SK-N-MC (cell line): Measurements from ENCODE around the gene ELMO1.

Source experiments
- DNase-seq: peaks from one replicate; pipeline ENCODE4 v3.0.0-alpha.2; 2011; ENCODE audit warnings: low read depth, low spot score
- H3K27ac ChIP-seq: fragments of 200-600 bp; sonication (generic); 2 replicates; pipeline ENCODE4 v1.5.1; 2016; ENCODE audit warnings: mixed run types
- H3K36me3 ChIP-seq: fragments of 200-600 bp; sonication (generic); 2 replicates; pipeline ENCODE4 v1.6.1; 2017; ENCODE audit warnings: antibody characterized with exemption, low read length, mixed read lengths; ENCODE audit not compliant: insufficient read depth
- H3K4me3 ChIP-seq: fragments of 200-600 bp; sonication (generic); 2 replicates; pipeline ENCODE4 v1.5.1; 2016
- H3K9ac ChIP-seq: fragments of 200-600 bp; sonication (generic); 2 replicates; pipeline ENCODE4 v1.8.0; 2017; ENCODE audit warnings: mixed run types, mixed read lengths; ENCODE audit not compliant: insufficient read length
- H3K9me3 ChIP-seq: fragments of 200-600 bp; sonication (generic); 2 replicates; pipeline ENCODE4 v1.6.1; 2017; ENCODE audit warnings: low read depth, mild to moderate bottlenecking, antibody characterized with exemption, low read length, moderate library complexity, mixed read lengths
- EZH2 ChIP-seq: fragments of 200-600 bp; sonication (generic); IDR thresholded peaks from one replicate; pipeline ENCODE4 v1.6.1; 2017; ENCODE audit warnings: antibody characterized with exemption
- FOXP2 ChIP-seq: optimal IDR thresholded peaks from 2 replicates; pipeline ENCODE3; 2011; ENCODE audit warnings: mild to moderate bottlenecking, moderate library complexity; ENCODE audit not compliant: insufficient read depth; ENCODE audit errors: extremely low read length, control extremely low read depth
- POLR2AphosphoS5 ChIP-seq: IDR thresholded peaks from 2 replicates; pipeline ENCODE4 v1.6.1; 2012; ENCODE audit warnings: mild to moderate bottlenecking, low read depth, low read length, borderline replicate concordance

Gene ELMO1

DNA sequence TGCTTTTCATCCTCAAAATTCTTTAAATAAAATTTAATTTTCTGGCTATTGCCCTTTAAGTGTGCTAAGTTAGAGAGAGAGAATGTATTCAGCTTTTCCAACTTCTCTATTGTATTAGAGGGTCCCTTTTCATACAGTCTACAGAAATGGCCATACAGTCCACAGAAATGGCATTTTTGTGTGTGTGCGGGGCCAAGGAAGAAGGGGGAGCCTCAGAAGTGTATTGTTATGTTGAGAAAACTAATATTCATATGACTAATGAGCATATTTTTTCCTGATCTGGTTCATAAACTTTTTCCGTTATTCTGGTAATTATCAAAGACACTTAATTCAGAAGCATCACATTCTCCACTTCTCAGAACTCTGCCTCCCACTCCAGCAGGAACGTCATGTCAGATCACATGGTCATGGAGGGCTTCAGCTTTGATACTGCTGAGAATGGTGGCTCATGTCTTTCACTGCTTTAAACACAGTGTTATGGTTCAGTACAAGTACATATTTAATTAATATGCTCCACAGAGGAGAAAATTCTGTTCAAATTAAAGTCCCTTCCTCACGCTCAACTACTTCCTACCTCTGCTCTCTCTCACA is 37.1 kb downstream of the ELMO1 start:
- no peak for TF ChIP-seq FOXP2
- TF ChIP-seq POLR2AphosphoS5, result no peak
- no peak for TF ChIP-seq EZH2
- H3K9ac ChIP-seq, result no peak overlapping the region
- H3K9me3 ChIP-seq, result no peaks in the 10 kb centered on the region

DNA sequence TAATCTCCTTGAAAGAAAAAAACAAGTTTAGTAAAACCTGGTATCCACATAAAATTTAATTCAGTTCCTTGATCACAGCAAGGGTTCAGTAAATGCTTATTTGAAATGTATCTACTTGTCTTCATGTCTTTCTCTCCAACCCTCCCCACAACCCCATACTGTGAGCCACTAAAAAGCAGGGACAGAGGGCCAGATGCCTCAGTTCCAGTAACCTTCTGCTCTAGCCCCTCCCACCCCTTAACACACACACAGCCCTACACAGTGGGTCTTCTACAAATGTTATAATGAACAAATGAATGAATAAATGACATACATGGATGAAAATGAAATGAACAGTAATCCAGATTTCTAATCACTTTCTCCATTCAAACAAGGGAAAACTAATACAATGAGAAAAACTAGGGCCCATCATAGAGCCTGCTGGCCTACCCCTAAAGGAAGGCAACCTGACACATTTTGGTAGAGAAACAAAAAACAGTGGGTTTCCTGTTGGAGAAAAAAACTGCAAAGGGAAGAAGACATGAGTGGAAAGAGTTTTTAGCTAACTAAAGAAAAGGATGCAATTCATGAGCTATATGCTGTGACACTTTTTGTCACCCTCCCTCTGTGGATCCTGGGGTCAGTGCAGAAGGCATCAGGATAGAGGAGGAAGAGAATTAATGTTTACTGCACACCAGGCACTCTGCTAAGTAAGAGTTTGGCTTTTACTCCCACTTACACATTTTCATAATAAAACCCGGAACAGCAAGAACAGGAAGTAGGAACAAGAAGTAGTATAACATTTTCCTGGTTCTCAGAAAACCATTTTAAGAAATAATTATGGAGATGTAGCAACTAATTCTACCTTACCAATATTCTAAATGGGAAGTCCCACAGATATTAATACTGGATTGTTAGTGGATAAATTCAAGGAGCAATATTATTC is 38.1 kb downstream of the ELMO1 start:
- no peaks in the 10 kb centered on the region for H3K36me3 ChIP-seq
- H3K27ac ChIP-seq, result no peak overlapping the region
- no peak overlapping the region for H3K9ac ChIP-seq
- no peak overlapping the region for H3K4me3 ChIP-seq
- no peak for DNase-seq
- TF ChIP-seq EZH2 (no peak), POLR2AphosphoS5 (no peak), FOXP2 (no peak)
- H3K9me3 ChIP-seq, result no peaks in the 10 kb centered on the region

More for the DNA sequence above, 37.1 kb downstream of the ELMO1 start:
- Histone ChIP-seq H3K4me3 (no peak overlapping the region), H3K27ac (no peak overlapping the region), H3K36me3 (no peaks in the 10 kb centered on the region)
- no peak for DNase-seq

DNA sequence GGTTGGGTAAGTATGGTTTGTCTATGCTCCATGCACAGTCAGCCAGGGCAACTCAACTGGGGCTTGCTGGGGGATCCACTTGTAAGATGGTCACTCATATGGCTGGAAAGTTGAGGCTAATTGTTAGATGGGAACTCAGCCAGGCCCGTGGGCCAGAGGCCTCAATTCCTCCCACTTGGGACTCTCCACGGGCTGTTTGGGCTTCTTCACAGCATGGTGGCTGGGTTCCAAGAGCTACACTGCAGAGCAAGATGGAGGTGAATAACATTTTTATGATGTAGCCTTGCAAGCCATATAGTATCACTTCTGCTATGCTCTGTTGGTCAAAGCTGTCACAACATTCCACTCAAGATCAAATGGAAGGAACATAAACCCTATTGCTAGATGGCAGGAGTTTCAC is 39.2 kb downstream of the ELMO1 start:
- no peaks in the 10 kb centered on the region for H3K36me3 ChIP-seq
- no peaks in the 10 kb centered on the region for H3K9me3 ChIP-seq
- TF ChIP-seq POLR2AphosphoS5, result no peak
- TF ChIP-seq EZH2, result no peak
- TF ChIP-seq FOXP2, result no peak
- H3K4me3 ChIP-seq, result no peak overlapping the region
- no peak for DNase-seq
- H3K9ac ChIP-seq, result no peak overlapping the region
- no peak overlapping the region for H3K27ac ChIP-seq

DNA sequence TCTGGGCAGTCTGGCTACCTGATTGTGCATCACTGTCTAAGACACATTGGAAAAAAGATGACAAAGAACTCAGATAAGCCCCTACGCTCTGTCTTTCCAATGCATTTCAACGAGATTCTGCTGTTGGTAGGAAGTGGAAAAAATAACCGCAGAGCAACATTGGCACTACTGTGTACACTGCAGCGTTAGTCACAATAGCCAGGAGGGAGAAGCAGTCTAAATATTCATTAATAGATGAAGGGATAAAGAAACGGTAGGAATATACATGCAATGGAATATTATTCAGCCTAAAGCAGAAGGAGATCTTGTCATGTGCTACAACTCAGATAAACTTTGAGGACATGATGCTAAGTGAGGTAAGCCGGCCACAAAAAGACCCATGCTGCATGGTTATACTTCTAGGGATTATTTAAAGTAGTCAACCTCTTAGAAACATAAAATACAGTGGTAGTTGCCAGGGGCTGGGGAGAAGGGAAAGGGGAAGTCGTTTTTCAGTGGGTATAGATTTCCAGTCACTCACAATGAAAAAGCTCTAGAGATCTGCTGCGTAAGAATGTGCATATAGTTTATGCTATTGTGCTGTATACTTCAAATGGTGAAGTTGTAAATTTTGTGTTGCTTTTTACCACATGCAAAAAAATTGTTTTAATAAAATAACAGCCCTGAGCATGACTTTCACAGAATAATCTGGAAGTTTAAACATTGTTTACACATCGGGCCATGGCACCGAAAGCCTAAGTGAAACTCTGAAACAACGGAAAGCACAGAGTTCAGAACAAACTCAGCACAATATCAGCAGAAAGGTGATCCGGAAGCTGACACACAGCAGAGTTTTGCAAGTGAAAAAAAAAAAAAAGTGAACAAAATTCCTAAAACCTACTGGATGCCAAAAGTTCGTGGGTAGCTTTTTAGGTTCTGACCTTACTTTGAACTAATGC is 40.1 kb downstream of the ELMO1 start:
- H3K27ac ChIP-seq, result no peak overlapping the region

DNA sequence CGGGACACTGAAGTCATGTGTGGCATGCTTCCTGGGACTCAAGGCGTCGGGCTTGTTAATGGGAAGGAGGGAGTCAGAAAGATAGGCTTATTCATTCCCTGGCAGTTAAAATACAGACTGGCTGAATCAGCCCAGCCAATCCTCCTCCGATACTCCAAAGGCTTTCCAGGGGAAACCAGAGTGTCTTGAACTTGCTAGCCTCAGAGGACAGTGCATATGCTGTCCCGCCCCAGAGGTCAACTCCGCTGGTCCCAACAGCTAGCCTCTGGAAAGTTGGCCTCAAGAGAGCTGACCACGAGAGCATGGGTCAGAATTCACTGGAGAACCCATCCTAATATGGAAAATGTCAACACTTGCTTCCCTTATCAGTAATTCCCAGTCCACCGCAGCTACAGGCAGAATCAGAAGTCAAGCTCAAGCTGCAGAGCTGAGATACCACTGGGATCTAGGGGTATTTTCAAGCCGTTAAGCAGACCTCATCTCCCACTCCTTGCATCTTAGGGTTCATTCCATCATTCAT is 43.0 kb downstream of the ELMO1 start:
- H3K9ac ChIP-seq, result no peak overlapping the region
- TF ChIP-seq POLR2AphosphoS5 (no peak), EZH2 (no peak), FOXP2 (no peak)
- H3K36me3 ChIP-seq, result no peaks in the 10 kb centered on the region
- no peak for DNase-seq
- H3K27ac ChIP-seq, result no peak overlapping the region
- H3K9me3 ChIP-seq, result no peaks in the 10 kb centered on the region
- no peak overlapping the region for H3K4me3 ChIP-seq

More for the DNA sequence above, 40.1 kb downstream of the ELMO1 start:
- TF ChIP-seq POLR2AphosphoS5, result no peak
- no peak for TF ChIP-seq FOXP2
- no peak for TF ChIP-seq EZH2
- Histone ChIP-seq H3K4me3 (no peak overlapping the region), H3K36me3 (no peaks in the 10 kb centered on the region), H3K9ac (no peak overlapping the region), H3K9me3 (no peaks in the 10 kb centered on the region)
- no peak for DNase-seq

DNA sequence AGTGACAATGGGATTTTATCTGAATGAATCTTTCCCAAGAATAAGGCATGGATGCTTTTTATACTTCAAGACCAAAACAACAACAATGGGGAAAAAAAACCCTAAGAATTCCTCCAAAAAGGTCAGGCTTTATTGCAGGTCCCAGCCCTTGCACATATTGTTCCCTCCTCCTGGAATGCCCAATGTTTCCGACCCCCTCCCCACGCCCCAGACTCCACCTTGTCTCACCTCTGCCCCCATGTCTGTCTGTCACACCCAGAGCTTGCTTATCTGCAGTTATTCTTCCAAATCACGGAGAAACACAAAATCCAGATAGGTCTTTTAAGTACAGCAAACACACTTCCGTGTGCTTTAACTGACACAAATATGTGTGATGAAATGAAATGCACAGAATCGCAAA is 43.5 kb downstream of the ELMO1 start:
- Histone ChIP-seq H3K36me3 (no peaks in the 10 kb centered on the region), H3K4me3 (no peak overlapping the region), H3K9me3 (no peaks in the 10 kb centered on the region), H3K27ac (no peak overlapping the region), H3K9ac (no peak overlapping the region)
- DNase-seq, result no peak
- TF ChIP-seq FOXP2, result no peak
- no peak for TF ChIP-seq EZH2
- TF ChIP-seq POLR2AphosphoS5, result no peak

DNA sequence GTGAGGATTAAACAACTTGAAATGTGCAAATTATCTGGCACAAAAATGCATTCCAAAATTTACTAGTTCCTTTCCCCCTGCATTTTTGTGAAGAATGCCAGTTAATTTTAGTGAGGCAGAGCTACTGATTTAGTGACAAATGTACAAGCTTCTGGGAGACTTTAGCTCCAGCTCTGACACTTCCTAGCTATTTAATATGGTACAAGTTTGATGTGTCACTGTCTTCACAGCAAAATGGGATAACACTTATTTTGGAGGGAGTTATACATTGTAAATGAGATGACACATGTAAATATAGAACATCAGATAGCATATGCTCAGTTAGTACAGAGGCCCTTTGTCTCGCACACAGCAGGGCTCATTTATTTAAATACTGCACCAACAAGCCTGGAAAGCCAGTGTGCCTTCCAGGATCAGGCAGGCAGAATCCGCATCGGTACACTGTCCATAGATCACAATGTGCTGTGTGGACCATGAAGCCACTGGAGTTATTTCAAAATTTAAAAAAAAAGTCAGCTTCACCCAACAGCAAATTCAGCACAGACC is 48.7 kb downstream of the ELMO1 start:
- Histone ChIP-seq H3K4me3 (no peak overlapping the region), H3K9ac (no peak overlapping the region), H3K9me3 (no peaks in the 10 kb centered on the region), H3K27ac (no peak overlapping the region), H3K36me3 (no peaks in the 10 kb centered on the region)
- no peak for TF ChIP-seq FOXP2
- no peak for TF ChIP-seq EZH2
- no peak for TF ChIP-seq POLR2AphosphoS5
- DNase-seq, result no peak

DNA sequence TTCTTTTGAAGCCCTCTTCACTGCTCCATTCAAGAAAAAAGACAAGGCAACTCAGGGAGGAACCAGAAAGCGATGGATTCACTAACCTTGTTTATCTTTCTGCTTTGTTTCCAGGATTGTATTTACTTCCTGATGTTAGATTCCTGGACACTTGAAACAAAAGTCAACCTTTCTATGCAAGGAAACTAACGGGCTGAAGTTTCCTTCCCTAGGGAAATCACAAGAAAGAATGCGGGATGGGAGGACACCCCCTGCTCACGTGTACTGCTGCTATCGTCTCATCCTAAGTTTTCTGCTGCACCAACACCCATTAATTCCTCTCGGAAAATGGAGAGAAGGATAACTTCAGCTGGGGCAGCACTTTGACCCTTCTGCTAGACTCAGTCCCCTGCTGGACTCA is 50.3 kb downstream of the ELMO1 start:
- no peak for TF ChIP-seq POLR2AphosphoS5
- TF ChIP-seq EZH2, result no peak
- TF ChIP-seq FOXP2, result no peak
- Histone ChIP-seq H3K27ac (no peak overlapping the region), H3K9me3 (no peaks in the 10 kb centered on the region), H3K4me3 (no peak overlapping the region), H3K9ac (no peak overlapping the region), H3K36me3 (no peaks in the 10 kb centered on the region)
- no peak for DNase-seq
